ENCODE measurements around the gene ARFIP1.

ARFIP1 gene

DNA sequence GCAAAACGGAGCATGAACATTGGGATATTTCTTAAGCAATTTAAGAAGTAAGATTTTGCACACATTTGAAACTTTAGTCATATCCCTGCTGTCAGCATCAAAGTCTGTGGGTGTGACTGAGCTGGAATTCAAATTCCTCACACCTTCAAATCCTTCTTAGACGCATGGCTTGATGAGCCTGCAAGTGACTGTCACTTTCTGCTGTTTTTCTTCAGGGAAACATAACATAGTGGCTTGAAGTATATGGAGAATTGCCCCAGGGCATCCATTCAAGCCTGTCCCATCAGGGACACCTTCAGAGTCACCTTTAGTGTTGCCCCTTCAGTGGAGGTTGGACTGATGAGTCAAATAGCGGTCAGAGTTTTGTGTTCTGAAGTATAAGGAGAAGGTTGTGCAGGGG is 173.8 kb downstream of the ARFIP1 start:
- H3K4me1 ChIP-seq (ENCODE audit: insufficient read depth, insufficient read length), result no peaks in the 10 kb centered on the region
- no peak for TF ChIP-seq YY1 (IDR thresholded peaks at IDR 0.05; ENCODE audit: insufficient read depth, insufficient read length)
- TF ChIP-seq ZNF274 (IDR thresholded peaks at IDR 0.05; ENCODE audit: low read depth, low read length), result no peak
- no peak for TF ChIP-seq SUZ12 (IDR thresholded peaks at IDR 0.05; ENCODE audit: extremely low read depth, insufficient read depth, insufficient read length)
- no peak for DNase-seq (ENCODE audit: low read depth, low spot score)

DNA sequence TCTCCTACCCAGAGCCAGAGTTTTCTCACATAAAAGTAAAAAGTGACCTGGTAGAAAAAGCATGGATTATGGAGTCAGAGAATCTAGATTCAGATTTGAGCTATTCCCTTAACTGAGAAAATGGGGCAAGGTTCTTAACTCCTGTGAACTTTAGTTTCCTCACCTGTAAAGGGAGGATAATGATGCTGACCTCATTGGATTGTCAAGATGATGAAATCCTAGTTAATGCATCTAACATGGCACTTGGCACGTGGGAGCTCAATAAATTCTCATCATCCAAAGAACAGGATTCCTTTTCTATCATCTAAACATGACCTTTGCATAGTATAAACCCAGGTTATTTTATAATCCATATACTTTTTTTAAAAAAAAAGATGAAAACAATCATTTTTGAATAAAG is 175.0 kb downstream of the ARFIP1 start:
- Histone ChIP-seq H3K9me3 (ENCODE audit: insufficient read depth, low read length) (no peaks in the 10 kb centered on the region), H3K4me1 (ENCODE audit: insufficient read depth, insufficient read length) (no peaks in the 10 kb centered on the region), H3K27me3 (ENCODE audit: insufficient read depth, insufficient read length) (no peaks in the 10 kb centered on the region), H3K4me3 (ENCODE audit: insufficient read length, low read depth) (no peak overlapping the region), H3K9ac (ENCODE audit: insufficient read length, low read depth) (no peak overlapping the region), H3K36me3 (ENCODE audit: insufficient read depth, insufficient read length, low read length) (no peaks in the 10 kb centered on the region)
- no peak for DNase-seq (ENCODE audit: low read depth, low spot score)
- TF ChIP-seq SUZ12 (IDR thresholded peaks at IDR 0.05; ENCODE audit: extremely low read depth, insufficient read depth, insufficient read length) (no peak), YY1 (IDR thresholded peaks at IDR 0.05; ENCODE audit: insufficient read depth, insufficient read length) (no peak), ZNF274 (IDR thresholded peaks at IDR 0.05; ENCODE audit: low read depth, low read length) (no peak)

More for the DNA sequence above, 173.8 kb downstream of the ARFIP1 start:
- no peak overlapping the region for H3K9ac ChIP-seq (ENCODE audit: insufficient read length, low read depth)
- H3K27me3 ChIP-seq (ENCODE audit: insufficient read depth, insufficient read length), result no peaks in the 10 kb centered on the region
- H3K9me3 ChIP-seq (ENCODE audit: insufficient read depth, low read length), result no peaks in the 10 kb centered on the region
- H3K4me3 ChIP-seq (ENCODE audit: insufficient read length, low read depth), result no peak overlapping the region
- no peaks in the 10 kb centered on the region for H3K36me3 ChIP-seq (ENCODE audit: insufficient read depth, insufficient read length, low read length)

DNA sequence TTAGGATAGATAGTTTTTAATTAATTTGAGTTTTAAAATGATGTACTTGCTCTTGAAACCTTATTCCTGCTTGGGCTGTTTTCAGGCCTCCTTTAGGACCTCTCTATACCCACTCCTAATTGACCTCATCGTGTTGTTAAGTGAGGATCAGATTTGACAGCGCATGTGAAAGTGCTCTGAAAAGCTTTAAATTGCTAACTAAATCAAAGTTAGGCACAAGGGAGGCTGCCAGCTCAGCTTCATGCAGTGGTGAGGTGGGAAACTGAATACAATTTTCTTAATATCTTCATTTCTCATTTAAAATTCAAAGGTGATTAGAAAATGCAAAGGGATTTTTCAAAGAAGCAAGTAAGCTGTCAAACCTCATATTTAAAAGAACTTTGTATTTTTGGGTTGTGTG is 176.4 kb downstream of the ARFIP1 start:
- DNase-seq (ENCODE audit: low read depth, low spot score), result no peak
- no peaks in the 10 kb centered on the region for H3K27me3 ChIP-seq (ENCODE audit: insufficient read depth, insufficient read length)
- no peak for TF ChIP-seq ZNF274 (IDR thresholded peaks at IDR 0.05; ENCODE audit: low read depth, low read length)
- H3K4me3 ChIP-seq (ENCODE audit: insufficient read length, low read depth), result no peak overlapping the region
- H3K4me1 ChIP-seq (ENCODE audit: insufficient read depth, insufficient read length), result no peaks in the 10 kb centered on the region
- H3K36me3 ChIP-seq (ENCODE audit: insufficient read depth, insufficient read length, low read length), result no peaks in the 10 kb centered on the region
- no peaks in the 10 kb centered on the region for H3K9me3 ChIP-seq (ENCODE audit: insufficient read depth, low read length)
- no peak overlapping the region for H3K9ac ChIP-seq (ENCODE audit: insufficient read length, low read depth)

DNA sequence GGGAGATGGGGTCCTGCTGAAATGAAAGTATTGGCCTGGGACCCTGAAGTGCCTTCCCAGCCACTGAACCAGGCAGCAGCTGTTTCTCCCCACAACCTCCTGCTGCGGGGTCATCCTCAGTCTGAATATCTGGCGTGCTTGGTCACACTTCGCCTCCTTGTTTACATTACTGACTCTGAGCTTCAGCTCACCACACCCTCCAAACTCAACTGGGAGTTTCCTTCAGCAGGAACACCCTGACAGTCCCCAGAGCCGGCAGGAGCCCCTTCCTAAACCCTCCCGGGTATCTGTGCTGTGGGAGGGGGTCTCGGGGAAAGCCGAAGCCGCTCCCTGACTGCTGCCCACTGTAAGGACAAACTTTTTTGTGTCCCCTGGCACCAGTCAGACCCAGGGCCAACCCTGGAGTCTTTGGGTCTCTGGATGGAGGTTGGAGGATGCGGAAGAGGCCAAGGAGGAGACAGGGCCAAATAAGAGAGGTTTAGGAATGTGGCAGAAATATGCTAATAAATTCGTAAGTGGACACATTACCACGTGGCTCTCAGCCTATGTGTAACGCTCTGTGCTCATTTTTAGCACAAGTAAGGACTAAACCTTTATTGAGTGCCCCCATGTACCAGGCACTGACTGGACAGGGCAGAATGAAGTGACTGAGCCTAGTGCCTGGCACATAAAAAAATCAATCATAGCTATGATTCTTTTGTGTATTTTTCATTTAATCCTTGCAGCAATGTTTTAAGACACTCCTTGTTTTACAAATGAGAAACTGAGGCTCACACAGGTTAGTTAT is 177.1 kb downstream of the ARFIP1 start:
- Histone ChIP-seq H3K4me3 (ENCODE audit: insufficient read length, low read depth) (no peak overlapping the region), H3K27me3 (ENCODE audit: insufficient read depth, insufficient read length) (no peaks in the 10 kb centered on the region)
- no peak for DNase-seq (ENCODE audit: low read depth, low spot score)

DNA sequence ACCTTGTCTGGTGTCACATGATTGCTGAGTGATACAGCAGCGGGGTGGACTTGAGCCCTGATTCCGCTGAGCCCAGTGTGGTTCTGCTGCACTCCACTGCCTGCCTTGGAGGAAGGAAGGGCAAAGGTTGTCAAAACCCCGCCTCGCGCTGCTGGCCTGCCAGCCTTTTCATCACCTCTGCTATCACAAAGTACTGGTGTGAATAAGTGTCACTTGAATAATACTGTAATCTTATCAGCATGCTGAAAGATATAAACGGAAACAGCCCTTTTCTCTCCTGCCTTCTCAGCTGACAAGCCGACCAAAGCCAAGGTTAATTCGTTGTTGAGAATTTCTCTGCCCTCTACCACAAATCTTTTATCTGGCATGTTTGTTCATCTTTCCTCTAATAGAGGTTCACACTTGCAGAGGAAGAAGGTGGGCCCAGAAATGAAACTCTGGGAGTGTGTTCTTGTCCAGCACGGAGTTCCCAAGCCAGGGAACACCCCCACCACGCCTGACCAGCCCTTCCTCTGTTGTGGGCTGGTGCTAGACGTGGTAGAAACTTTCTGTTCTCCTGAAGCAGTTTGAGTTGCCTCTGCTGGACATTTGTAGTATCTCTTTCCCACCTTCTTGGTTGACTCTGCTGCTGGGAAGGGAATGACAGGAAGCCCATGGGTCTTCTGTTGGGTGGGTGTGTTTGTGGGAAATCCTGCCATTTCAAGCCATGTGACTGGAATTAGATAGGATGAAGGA is 177.8 kb downstream of the ARFIP1 start:
- Histone ChIP-seq H3K4me3 (ENCODE audit: insufficient read length, low read depth) (no peak overlapping the region), H3K9ac (ENCODE audit: insufficient read length, low read depth) (no peak overlapping the region), H3K27me3 (ENCODE audit: insufficient read depth, insufficient read length) (no peaks in the 10 kb centered on the region), H3K4me1 (ENCODE audit: insufficient read depth, insufficient read length) (no peaks in the 10 kb centered on the region), H3K36me3 (ENCODE audit: insufficient read depth, insufficient read length, low read length) (no peaks in the 10 kb centered on the region), H3K9me3 (ENCODE audit: insufficient read depth, low read length) (no peaks in the 10 kb centered on the region)
- DNase-seq (ENCODE audit: low read depth, low spot score), result no peak
- TF ChIP-seq SUZ12 (IDR thresholded peaks at IDR 0.05; ENCODE audit: extremely low read depth, insufficient read depth, insufficient read length) (no peak), YY1 (IDR thresholded peaks at IDR 0.05; ENCODE audit: insufficient read depth, insufficient read length) (no peak), ZNF274 (IDR thresholded peaks at IDR 0.05; ENCODE audit: low read depth, low read length) (no peak)

More for the DNA sequence above, 177.1 kb downstream of the ARFIP1 start:
- no peak overlapping the region for H3K9ac ChIP-seq (ENCODE audit: insufficient read length, low read depth)
- no peaks in the 10 kb centered on the region for H3K4me1 ChIP-seq (ENCODE audit: insufficient read depth, insufficient read length)
- no peaks in the 10 kb centered on the region for H3K9me3 ChIP-seq (ENCODE audit: insufficient read depth, low read length)
- no peaks in the 10 kb centered on the region for H3K36me3 ChIP-seq (ENCODE audit: insufficient read depth, insufficient read length, low read length)
- TF ChIP-seq YY1 (IDR thresholded peaks at IDR 0.05; ENCODE audit: insufficient read depth, insufficient read length) (no peak), ZNF274 (IDR thresholded peaks at IDR 0.05; ENCODE audit: low read depth, low read length) (no peak), SUZ12 (IDR thresholded peaks at IDR 0.05; ENCODE audit: extremely low read depth, insufficient read depth, insufficient read length) (no peak)

DNA sequence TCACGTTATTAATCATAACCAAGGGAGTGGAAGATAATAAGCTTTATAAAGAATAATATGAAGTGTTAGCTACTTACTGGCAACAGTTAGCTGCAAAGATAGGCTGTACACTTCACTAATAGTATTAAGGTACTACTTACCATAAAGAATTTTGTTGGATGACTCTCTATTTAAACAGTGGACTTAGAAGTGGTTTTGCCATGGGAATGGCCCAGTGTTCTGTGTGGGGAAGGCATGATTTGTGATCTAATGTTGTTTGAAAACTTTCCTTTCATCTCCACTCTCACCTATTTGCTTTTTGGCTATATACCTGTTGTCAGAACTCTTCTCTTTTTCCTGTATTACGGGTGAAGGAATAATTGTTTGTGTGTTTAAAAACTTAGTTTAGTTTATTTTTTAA is 179.3 kb downstream of the ARFIP1 start:
- H3K4me3 ChIP-seq (ENCODE audit: insufficient read length, low read depth), result no peak overlapping the region
- H3K9ac ChIP-seq (ENCODE audit: insufficient read length, low read depth), result no peak overlapping the region
- H3K4me1 ChIP-seq (ENCODE audit: insufficient read depth, insufficient read length), result peaks cover 2% of the 10 kb centered on the region
- TF ChIP-seq ZNF274 (IDR thresholded peaks at IDR 0.05; ENCODE audit: low read depth, low read length) (no peak), YY1 (IDR thresholded peaks at IDR 0.05; ENCODE audit: insufficient read depth, insufficient read length) (no peak), SUZ12 (IDR thresholded peaks at IDR 0.05; ENCODE audit: extremely low read depth, insufficient read depth, insufficient read length) (no peak)
- no peaks in the 10 kb centered on the region for H3K27me3 ChIP-seq (ENCODE audit: insufficient read depth, insufficient read length)
- DNase-seq (ENCODE audit: low read depth, low spot score), result no peak
- no peaks in the 10 kb centered on the region for H3K9me3 ChIP-seq (ENCODE audit: insufficient read depth, low read length)
- peaks cover under 1% of the 10 kb centered on the region for H3K36me3 ChIP-seq (ENCODE audit: insufficient read depth, insufficient read length, low read length)

DNA sequence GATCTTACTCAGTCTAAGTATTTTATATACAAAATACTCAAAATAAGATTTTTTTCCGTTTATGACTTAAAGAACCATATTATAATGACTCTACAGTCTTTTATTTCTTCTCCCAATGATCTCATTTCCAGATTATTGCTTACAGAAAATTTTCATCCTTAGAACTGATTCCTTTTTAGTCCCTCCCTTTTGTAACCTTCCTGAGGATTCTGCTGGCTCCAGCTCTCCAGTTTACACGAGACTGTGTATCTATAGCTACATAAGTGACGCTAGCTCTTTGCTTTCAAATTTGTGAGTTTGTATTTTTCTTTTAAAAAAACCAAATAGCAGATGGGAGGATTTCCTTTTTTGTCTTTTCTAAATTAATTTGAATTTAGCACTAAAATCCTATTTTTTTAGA is 180.3 kb downstream of the ARFIP1 start:
- Histone ChIP-seq H3K4me1 (ENCODE audit: insufficient read depth, insufficient read length) (peaks cover 2% of the 10 kb centered on the region), H3K27me3 (ENCODE audit: insufficient read depth, insufficient read length) (no peaks in the 10 kb centered on the region), H3K9me3 (ENCODE audit: insufficient read depth, low read length) (no peaks in the 10 kb centered on the region), H3K9ac (ENCODE audit: insufficient read length, low read depth) (no peak overlapping the region), H3K4me3 (ENCODE audit: insufficient read length, low read depth) (no peak overlapping the region), H3K36me3 (ENCODE audit: insufficient read depth, insufficient read length, low read length) (peaks cover 5% of the 10 kb centered on the region)
- DNase-seq (ENCODE audit: low read depth, low spot score), result no peak
- no peak for TF ChIP-seq YY1 (IDR thresholded peaks at IDR 0.05; ENCODE audit: insufficient read depth, insufficient read length)
- TF ChIP-seq ZNF274 (IDR thresholded peaks at IDR 0.05; ENCODE audit: low read depth, low read length), result no peak
- TF ChIP-seq SUZ12 (IDR thresholded peaks at IDR 0.05; ENCODE audit: extremely low read depth, insufficient read depth, insufficient read length), result no peak
